ENCODE data around the gene CNFN. TPM values are rescaled to one million over a fixed set of nuclear protein-coding genes. Genes with fewer than 3 reads are reported as not detected.

Gene CNFN
- total RNA-seq, 1 donor from 2014 or later = 3.6 TPM

GRCh38 chr19:42396381-42397262, 6.5 kb upstream of the CNFN start:
- no peak for TF ChIP-seq CTCF (conservative IDR thresholded peaks at IDR 0.05)
- Mint-ChIP-seq H3K9me3 (no peaks in the 10 kb centered on the region), H3K4me3 (peak overlapping the region; percentile 95), H3K4me1 (peaks cover 52% of the 10 kb centered on the region), H3K27me3 (ENCODE audit: low read depth) (peaks cover 24% of the 10 kb centered on the region), H3K36me3 (ENCODE audit: low read depth) (no peaks in the 10 kb centered on the region), H3K27ac (ENCODE audit: unreplicated experiment) (peak overlapping the region; percentile 96)
- DNase-seq (ENCODE audit: low read depth, low spot score) = peak; percentile 98

GRCh38 chr19:42394751-42395150, 4.7 kb upstream of the CNFN start:
- DNase-seq (ENCODE audit: low read depth, low spot score) = no peak
- TF ChIP-seq CTCF (conservative IDR thresholded peaks at IDR 0.05) = no peak
- peaks cover 35% of the 10 kb centered on the region for H3K27me3 Mint-ChIP-seq (ENCODE audit: low read depth)
- H3K36me3 Mint-ChIP-seq (ENCODE audit: low read depth) = no peaks in the 10 kb centered on the region
- H3K27ac Mint-ChIP-seq (ENCODE audit: unreplicated experiment) = peak overlapping the region; percentile 37
- H3K9me3 Mint-ChIP-seq = no peaks in the 10 kb centered on the region
- peaks cover 40% of the 10 kb centered on the region for H3K4me1 Mint-ChIP-seq
- peak overlapping the region; percentile 58 for H3K4me3 Mint-ChIP-seq

- no peak for TF ChIP-seq CTCF (conservative IDR thresholded peaks at IDR 0.05)
- H3K4me3 Mint-ChIP-seq = no peak overlapping the region
- H3K27me3 Mint-ChIP-seq (ENCODE audit: low read depth) = peaks cover 46% of the 10 kb centered on the region
- no peaks in the 10 kb centered on the region for H3K36me3 Mint-ChIP-seq (ENCODE audit: low read depth)
- peaks cover 25% of the 10 kb centered on the region for H3K4me1 Mint-ChIP-seq
- no peak for DNase-seq (ENCODE audit: low read depth, low spot score)
- no peaks in the 10 kb centered on the region for H3K9me3 Mint-ChIP-seq
- H3K27ac Mint-ChIP-seq (ENCODE audit: unreplicated experiment) = no peak overlapping the region
Measured at GRCh38 chr19:42392165-42392564, 2.1 kb upstream of the CNFN start.

GRCh38 chr19:42388851-42389489, 1.1 kb downstream of the CNFN start:
- DNase-seq (ENCODE audit: low read depth, low spot score) = no peak

More at GRCh38 chr19:42388851-42389489, 1.1 kb downstream of the CNFN start:
- no peaks in the 10 kb centered on the region for H3K36me3 Mint-ChIP-seq (ENCODE audit: low read depth)
- H3K27me3 Mint-ChIP-seq (ENCODE audit: low read depth) = peaks cover 49% of the 10 kb centered on the region
- no peak for TF ChIP-seq CTCF (conservative IDR thresholded peaks at IDR 0.05)
- no peak overlapping the region for H3K27ac Mint-ChIP-seq (ENCODE audit: unreplicated experiment)
- no peak overlapping the region for H3K4me3 Mint-ChIP-seq
- no peaks in the 10 kb centered on the region for H3K9me3 Mint-ChIP-seq
- peaks cover 11% of the 10 kb centered on the region for H3K4me1 Mint-ChIP-seq
